Measurements from ENCODE around the gene LCN9.
A peak's percentile ranks its signal among the peaks of the same experiment; 100 is the strongest.

The LCN9 gene

DNA sequence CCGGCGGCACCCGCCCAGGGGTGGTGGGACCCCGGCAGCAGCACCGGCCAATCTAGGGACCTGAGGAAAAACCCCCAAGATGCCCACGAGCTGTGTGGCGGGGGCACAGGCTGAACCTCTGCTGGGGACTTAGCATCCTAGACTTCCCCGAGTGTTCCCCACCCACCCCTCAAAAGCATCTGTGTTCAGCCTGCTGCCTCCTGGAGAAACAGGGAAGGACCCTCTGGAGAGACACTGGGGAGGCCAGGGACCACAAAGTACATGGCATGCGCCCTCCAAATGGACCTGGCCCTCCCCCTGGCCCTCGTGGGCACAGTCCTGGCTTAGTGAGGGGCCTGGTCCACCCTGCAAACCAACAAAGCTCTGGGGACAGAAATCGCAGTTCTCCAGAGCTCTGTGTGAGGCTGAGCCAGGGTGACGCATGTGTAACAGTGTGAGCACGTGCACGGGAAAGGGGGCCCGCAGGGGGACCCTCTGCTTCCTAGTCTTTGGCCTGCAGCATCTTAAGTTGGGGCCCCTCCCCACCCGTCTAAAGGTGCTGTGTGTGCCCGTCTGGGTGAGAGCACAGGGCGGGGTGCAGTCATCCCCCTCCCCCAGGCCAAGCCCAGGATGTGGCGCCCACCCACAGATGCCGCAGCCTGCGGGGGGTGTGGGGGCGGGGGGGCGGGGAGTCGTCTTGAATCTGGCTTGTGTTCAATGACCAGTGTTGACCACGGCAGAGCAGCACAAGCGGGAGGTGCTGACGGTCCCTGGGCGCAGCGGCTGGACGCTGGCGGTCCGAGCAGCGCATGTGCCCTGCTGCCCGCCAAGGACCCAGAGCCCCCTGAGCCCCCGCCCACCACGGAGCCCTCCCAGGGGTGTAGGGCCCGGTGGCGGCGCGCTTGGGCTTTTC, 38.2 kb downstream of the LCN9 start:
- no peak for DNase-seq

DNA sequence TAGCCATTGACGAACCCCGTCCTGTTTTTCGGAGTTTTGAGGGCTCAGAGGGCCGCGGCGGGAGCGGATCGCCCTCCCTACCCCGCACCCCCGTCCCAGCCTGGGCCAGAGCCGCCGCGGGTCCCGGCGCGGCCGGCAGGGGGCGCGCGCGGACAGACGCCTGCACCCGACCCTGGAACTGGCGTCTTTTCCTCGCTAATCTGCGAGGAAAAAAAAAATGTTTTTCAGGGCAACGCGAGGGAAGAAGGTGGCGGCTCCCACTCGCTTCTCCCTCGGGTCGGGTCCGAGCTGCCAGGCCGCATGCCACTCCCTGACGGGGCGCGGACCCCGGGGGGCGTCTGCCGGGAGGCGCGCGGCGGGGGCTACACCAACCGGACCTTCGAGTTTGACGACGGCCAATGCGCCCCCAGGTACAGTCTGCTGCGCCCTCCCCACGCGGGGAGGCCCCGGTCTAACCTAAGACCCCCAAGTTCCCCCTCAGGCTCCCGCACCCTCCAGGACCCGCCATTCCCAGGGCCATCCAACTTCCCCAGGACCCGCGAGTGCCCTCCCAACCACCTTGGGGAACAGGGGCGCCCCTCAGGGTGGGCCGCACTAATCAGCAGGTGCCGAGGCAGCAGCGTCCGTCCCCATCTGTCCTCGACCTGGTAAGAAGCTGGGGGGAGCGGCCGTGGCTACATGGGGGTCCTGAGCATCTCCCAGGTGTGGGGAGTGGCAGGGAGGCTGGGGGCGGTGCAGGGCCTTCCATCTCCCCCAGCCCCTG, 39.0 kb downstream of the LCN9 start, which contains the start of gene KCNT1:
Gene KCNT1, plus strand, starts transcription at position 227 of the 763 bp plus-strand sequence. Its CDS starts 74 bp downstream, at position 301.
- peak in 1 of 2 donors; percentile 6 for DNase-seq

DNA sequence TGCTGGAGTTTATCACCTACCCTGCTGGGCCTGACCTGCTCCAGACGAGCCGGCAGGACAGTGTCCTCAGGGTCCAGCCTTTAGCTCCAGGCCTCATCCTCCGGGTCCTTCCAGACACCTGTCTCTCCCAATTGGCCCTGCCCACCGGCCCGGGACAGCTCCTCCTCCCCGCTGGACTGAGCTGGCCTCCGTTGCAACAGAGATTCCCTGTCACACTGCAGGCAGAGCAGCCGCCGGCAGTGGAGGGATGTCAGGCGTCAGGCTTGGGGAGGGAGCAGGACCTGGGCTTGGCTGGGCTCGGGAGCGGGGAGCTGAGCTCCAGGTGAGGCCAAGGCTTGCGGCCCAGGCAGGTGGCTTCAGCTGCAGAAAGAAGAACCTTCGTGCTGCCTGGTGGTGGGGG, 40.6 kb downstream of the LCN9 start:
- no peak for DNase-seq

DNA sequence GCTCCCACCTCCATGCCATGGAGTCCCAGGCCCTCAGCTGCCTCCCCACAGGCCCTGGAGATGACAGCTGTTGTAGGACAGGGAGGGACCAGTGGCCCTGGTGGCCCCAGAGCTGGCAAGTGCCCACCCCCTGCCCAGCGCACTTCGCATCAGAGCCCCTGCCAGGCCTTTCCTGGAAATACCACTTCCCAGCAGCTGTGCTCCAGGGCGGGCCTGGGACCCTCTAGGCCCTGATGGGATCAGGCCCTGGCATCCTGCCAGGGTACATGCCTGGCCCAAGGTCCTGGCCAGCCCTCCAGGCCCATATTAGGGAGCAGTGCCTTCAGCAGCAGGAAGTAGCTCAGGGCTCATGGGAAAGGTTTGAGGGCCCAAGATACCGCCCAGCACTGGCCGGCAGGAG, 41.4 kb downstream of the LCN9 start:
- DNase-seq: no peak

DNA sequence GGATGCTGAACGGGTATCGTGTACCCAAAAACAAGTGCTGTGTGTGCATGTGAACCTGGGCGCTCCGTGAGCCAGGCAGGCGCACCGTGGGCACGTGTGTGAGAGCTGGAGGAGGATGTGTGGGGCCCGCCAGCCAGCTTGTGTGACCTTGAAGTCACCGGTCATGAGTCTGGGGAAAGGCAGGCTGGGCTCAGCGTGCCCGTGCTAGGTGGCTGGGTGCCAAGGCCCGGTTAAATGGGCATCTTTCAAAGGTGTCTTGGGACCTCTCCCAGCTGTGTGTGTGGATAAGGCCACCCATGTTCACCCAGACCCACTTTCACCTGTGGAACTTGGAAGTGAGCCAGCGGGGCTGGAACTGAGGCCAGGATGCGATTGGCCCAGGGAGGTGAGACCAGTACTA, 42.3 kb downstream of the LCN9 start:
- no peak for DNase-seq

DNA sequence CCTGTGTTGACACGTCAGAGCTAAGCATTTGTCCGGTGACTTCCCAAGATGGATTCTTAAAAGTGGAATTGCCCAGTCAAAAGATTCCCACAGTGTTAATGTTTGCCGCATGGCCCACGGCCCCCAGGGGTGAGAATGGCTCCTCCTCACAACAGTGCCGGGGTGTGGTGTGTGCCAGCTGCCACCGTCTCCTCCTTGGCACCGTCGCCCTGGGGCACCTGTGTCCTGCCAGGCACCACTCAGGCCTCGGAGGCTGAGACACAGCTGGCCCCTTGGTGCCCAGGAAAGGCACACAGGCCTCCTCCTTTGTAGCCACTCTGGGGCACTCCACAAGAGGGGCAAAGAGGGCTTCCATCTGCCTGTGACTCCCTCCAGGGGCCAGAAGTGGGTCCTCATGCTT, 43.2 kb downstream of the LCN9 start:
- no peak for DNase-seq

DNA sequence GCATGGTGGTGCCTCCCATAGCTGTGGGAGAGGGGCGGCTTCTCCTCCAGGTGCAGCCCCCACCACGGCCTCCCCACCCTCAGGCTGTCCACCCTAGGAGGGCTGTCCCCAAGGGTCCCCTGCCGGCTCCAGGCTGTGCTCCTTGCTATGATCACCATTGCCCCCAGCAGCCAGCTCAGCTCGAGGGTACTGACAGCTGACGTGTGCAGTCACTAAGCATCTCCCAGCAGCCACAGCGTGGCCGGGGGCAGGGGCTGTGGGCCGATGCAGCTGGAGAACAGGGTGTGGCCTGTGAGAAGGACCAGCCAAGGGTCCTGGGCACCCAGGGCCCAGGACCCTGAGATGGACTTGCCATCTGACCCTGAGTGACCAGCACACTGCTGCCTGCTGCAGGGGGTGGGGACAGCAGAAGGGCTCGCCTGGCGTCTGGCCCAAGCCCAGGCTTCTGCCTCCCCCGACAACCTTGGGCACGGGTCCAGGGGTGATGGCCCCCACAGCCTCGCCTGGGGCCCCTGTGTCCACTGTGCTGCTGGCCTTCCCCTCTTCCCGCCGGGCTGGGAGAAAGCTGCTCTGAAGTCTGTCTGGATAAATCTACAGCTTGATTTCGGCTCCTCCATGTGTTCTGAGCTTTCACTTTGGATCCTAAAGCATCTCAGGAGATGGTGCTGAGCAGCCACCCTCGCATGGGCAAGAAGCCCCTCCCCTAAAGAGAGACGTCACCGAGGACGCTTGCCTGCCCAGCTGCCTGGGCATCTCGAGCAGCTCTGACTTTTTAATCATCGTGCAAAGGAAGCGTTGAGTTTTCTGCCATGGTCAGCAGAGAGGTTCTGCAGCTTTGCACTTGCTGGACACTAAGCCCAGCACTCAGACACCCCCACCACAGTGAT, 44.4 kb downstream of the LCN9 start:
- no peak for DNase-seq

DNA sequence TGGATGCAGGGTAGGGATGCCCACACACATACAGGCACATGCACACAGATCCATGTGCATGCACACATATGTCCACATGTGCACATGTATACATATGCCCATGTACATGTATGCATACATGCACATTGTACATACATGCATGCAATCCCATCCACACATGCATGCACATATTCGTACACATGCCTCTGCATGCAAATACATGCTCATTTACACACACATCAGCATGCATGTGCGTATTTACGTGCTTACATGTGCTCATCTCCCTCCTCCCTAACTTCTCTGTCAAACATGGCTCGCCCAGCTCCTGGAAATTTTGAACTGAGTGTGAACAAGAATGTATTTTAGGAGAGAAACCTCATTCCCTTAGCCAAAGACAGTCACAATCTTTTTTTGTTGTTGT, 45.1 kb downstream of the LCN9 start:
- DNase-seq: no peak

DNA sequence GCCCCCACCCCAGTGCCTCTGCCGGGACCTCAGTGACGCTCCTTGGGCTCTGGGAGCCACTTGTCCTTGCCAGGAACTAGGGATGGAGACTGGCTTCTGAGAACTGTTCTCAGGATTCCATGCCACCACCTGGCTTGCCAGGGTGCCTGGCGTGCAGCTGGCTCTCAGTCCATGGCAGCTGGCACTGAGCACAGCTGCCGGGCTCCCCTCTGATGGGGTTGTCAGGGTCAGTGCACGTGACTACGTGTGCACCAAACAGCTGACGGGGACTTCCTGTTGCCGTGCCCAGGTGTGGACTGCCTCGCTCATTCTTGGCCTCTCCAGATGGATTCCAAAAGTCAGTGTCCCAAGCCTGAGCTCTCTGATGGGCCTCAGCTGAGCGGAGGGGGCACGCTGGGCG, 48.3 kb downstream of the LCN9 start:
- DNase-seq: no peak

DNA sequence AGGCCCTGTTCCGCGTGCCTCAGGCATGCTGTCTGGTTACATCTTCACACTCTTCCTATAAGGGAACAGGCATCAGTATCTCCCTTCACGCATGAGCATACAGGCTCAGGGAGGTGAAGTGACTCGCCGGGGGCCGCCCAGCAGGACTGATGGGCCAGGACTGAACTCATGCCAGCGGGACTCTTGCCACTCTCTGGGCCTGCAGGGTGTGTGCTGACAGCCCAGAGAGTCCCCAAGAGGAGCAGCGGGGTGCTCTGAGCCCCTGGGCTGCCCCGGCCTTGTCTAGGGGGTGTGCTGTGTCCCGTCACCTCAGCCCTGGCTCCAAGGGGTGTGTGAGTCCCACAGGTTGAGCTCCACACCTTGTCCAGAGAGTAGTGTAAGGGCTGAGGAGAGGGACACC, 48.8 kb downstream of the LCN9 start:
- DNase-seq: no peak

DNA sequence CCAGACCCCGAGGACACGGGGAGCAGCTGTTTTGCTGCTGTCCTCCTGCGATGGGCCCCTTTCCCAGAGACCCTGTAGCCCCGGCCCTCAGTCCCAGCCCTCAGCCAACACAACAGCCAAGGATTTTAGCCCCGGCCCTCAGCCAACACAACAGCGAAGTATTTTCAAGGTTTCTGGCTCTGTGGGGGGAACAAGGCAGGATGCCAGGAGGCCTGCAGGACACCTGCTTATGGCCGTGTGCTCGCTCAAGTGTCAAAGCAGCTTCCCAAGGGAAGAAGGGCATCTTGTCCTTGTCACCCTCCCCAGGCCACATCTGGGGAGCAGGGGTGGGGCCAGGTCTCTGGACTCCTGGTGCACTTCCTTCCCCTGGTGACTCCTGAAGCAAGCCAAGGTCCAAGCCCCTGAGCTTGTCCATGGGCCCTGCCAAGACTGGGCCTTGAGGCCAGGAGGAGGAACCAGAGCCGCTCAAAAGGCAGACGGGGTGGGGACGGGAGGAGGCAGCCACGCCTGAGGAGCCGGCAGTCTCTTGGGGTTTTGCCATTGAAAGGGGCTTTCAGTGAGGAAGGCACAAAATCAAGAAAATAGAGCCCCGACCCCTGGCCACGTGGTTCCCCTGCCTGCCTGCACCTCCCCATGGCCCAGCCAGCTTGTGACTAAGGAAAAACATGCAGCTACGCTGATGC, 49.6 kb downstream of the LCN9 start:
- DNase-seq: no peak

DNA sequence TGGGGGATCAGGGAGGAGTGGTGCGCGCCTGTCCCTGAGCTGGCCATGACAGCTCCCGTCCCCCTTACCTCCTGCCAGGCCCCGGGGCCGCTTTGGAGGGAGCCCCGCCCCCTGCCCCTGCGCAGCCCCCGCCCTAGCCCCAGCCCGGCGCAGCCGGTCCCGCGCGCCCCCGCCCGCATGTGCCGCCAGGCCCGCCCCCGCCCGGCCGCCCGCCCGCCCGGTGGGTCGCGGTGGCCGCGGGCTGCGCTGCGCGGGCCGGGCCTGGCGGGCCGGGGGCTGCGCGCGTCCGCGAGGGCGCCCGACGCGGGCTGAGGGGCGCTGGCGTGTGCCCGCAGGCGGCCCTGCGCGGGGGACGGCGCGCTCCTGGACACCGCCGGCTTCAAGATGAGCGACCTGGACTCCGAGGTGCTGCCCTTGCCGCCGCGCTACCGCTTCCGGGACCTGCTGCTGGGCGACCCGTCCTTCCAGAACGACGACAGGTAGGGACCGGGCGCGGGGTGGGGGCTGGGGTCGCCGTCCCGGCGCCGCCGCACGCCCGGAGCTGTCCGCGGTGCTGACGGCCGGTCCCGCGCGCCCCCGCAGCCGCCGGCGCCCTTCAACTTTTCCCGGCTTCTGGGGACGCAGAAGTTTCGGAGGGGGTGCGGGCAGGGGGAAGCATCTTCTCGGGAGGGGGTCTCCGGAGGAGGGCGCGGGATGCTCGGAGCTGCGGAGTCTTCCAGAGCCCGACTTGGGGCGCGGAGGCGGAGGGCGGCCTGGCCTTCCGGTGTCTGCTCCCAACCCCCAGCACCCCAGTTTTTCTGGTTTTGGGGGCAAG, 51.3 kb downstream of the LCN9 start:
- no peak for DNase-seq

DNA sequence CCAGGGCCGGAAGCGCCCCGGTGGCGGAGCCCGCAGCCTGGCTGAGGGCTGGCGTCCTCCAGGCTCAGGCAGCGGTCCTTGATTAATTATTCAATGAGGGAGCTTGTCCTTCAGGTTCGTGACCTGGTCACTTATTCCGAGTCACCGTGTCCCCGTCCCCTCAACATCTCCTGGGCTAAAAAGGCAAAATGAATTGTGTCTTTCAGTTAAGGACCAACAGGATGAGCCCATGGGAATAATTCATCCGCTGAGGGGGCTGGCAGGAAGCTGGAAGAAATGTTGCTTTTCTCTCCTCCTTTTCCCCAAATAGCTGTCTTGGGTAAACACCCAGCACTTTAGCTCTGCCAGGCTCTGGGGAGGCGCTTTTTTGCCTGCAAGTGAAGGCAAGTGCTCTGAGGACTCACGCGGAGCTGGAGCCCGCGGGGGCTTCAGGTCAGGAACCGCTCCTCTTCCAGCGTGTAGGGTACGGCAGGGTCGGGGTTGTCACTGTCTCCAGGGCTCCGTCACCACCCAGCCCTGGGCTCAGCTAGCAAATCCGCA, 52.0 kb downstream of the LCN9 start:
- no peak for DNase-seq

DNA sequence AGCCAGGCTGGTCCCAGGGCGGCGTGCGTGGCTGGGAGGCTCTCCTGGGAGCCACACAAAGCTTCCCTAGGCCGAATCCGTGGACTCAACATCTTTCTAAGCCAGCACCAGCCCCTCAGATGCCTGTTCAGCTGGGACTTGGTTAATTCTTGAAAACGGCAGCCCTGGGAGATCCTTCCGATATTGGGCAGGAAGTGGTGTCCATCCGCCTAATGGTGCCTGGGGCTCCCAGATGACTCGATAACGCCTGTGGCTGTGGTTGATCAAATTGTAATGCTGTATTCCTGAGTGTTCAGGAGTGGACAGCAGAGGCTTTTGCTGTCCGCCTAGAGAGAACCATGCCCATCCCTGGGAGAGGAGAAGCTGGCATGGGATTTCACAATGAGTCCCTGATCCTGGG, 52.9 kb downstream of the LCN9 start:
- DNase-seq: no peak
